ENCODE data around the gene POLR3C. TPM values are rescaled to one million over a fixed set of nuclear protein-coding genes. Genes with fewer than 3 reads are reported as not detected.

The POLR3C gene
- total and polyA plus RNA-seq, 2 donors (not counting 1 experiment from before 2014, with no cell fraction given): 36.5 to 49.3 TPM

DNA sequence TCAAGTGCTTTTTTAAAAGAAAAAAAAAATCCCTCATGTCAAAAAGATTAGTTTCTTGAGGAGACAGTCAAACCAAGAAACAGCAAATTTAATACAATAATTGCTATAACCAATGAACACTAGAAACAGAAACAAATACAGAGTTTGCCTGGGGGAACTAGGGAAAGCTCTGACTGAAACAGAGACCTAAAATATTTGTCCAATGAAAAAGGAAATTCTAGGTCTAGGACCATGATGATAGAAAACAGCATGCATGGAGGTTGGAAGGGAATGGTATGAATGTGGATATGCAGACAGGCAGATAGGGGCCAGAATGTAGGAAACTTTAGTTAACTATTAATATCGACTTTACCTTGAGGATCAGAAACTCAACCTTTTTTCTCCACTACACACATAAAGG, 31.5 kb upstream of the POLR3C start:
- H4K20me1 ChIP-seq (ENCODE audit: control insufficient read depth, insufficient read depth, low read length, poor library complexity, severe bottlenecking): peaks cover 10% of the 10 kb centered on the region
- no peak for TF ChIP-seq EZH2 (IDR thresholded peaks at IDR 0.05; ENCODE audit: borderline replicate concordance, insufficient read depth, low read depth, low read length, poor library complexity, severe bottlenecking)
- TF ChIP-seq, protein P1, sequence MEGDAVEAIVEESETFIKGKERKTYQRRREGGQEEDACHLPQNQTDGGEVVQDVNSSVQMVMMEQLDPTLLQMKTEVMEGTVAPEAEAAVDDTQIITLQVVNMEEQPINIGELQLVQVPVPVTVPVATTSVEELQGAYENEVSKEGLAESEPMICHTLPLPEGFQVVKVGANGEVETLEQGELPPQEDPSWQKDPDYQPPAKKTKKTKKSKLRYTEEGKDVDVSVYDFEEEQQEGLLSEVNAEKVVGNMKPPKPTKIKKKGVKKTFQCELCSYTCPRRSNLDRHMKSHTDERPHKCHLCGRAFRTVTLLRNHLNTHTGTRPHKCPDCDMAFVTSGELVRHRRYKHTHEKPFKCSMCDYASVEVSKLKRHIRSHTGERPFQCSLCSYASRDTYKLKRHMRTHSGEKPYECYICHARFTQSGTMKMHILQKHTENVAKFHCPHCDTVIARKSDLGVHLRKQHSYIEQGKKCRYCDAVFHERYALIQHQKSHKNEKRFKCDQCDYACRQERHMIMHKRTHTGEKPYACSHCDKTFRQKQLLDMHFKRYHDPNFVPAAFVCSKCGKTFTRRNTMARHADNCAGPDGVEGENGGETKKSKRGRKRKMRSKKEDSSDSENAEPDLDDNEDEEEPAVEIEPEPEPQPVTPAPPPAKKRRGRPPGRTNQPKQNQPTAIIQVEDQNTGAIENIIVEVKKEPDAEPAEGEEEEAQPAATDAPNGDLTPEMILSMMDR (IDR thresholded peaks at IDR 0.05): no peak
- DNase-seq (no peak), ATAC-seq (ENCODE audit: low read depth) (no peak)
- no peaks in the 10 kb centered on the region for H3K27me3 Mint-ChIP-seq
- no peak overlapping the region for H3K27ac Mint-ChIP-seq
- POLR2A ChIA-PET: no interaction called here
- H3K36me3 ChIP-seq (replicated peaks in 1 of 2; ENCODE audit: control extremely low read depth in 1 of 2, control insufficient read depth in 1 of 2, extremely low read depth in 1 of 2, insufficient read depth in 2 of 2, low read length in 1 of 2): peaks cover 0 to 14% of the 10 kb centered on the region in 2 experiments
- CTCF ChIA-PET: no interaction called here
- H3K9ac ChIP-seq (ENCODE audit: low read length): no peak overlapping the region
- no peak overlapping the region for H3K4me3 Mint-ChIP-seq
- no peak overlapping the region for H3K27ac ChIP-seq (ENCODE audit: low read length in 2 of 2)
- H3K4me2 ChIP-seq (replicated peaks; ENCODE audit: low read depth, low read length, poor library complexity, severe bottlenecking): no peak overlapping the region
- H3K4me3 ChIP-seq (ENCODE audit: control extremely low read depth in 1 of 5, extremely low read depth in 1 of 5, insufficient read depth in 1 of 5, low read depth in 2 of 5, low read length in 4 of 5): no peak overlapping the region
- H3K9me3 ChIP-seq (ENCODE audit: control extremely low read depth in 1 of 3, control insufficient read depth in 2 of 3, insufficient read depth in 1 of 3, low read length in 2 of 3): peaks cover 4 to 21% (median 18%) of the 10 kb centered on the region in 3 donors
- 100% methylated on average over 1 of the region's 1 CpG for WGBS (ENCODE audit: insufficient coverage)
- H3K27me3 ChIP-seq (replicated peaks in 1 of 4; ENCODE audit: control extremely low read depth in 1 of 4, control insufficient read depth in 3 of 4, insufficient read depth in 4 of 4, low read length in 3 of 4): no peaks in the 10 kb centered on the region
- peaks cover 8% of the 10 kb centered on the region for H3K9me3 Mint-ChIP-seq (ENCODE audit: insufficient read depth)
- no peaks in the 10 kb centered on the region for H3K4me1 Mint-ChIP-seq
- no peak overlapping the region for H2AFZ ChIP-seq (ENCODE audit: insufficient read depth, low read depth, low read length, poor library complexity, severe bottlenecking)
- H3K79me2 ChIP-seq (ENCODE audit: control insufficient read depth, insufficient read depth, low read length): peaks cover 52% of the 10 kb centered on the region
- no peaks in the 10 kb centered on the region for H3K4me1 ChIP-seq (ENCODE audit: control insufficient read depth in 2 of 2, insufficient read depth in 2 of 2, low read length in 2 of 2)
- intact Hi-C loops (cut with micrococcal nuclease): no loop called here

DNA sequence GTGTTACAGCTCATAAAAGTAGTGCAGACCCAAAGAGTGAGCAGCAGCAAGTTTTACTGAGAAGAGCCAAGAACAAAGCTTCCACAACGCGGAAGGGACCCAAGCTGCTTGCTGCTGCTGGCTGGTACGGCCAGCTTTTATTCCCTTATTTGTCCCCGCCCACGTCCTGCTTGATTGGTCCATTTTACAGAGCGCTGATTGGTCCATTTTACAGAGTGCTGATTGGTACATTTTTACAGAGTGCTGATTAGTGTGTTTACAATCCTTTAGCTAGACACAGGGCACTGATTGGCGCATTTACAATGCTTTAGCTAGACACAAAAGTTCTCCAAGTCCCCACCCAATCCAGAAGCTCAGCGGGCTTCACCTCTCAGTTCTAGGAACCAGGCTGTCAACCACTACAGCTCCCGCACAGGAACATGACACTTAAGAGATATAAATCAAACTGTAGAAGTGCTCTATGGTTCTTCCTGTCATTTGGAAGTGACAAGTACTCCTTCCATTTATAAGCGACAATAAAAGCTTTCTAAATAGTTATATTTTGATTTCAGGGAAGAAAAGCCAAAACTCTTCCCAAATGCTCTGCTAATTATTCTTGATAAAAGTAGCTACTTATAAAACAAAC, 28.6 kb upstream of the POLR3C start:
- peaks cover 2% of the 10 kb centered on the region for H3K4me1 Mint-ChIP-seq
- Histone ChIP-seq H3K27ac (ENCODE audit: low read length in 2 of 2) (no peak overlapping the region), H3K9ac (ENCODE audit: low read length) (no peak overlapping the region), H3K4me3 (ENCODE audit: control extremely low read depth in 1 of 5, extremely low read depth in 1 of 5, insufficient read depth in 1 of 5, low read depth in 2 of 5, low read length in 4 of 5) (no peak overlapping the region), H3K79me2 (ENCODE audit: control insufficient read depth, insufficient read depth, low read length) (peaks cover 67% of the 10 kb centered on the region), H3K27me3 (replicated peaks in 1 of 4; ENCODE audit: control extremely low read depth in 1 of 4, control insufficient read depth in 3 of 4, insufficient read depth in 4 of 4, low read length in 3 of 4) (no peaks in the 10 kb centered on the region), H3K9me3 (ENCODE audit: control extremely low read depth in 1 of 3, control insufficient read depth in 2 of 3, insufficient read depth in 1 of 3, low read length in 2 of 3) (peaks cover 10 to 26% (median 22%) of the 10 kb centered on the region in 3 donors), H3K4me1 (ENCODE audit: control insufficient read depth in 2 of 2, insufficient read depth in 2 of 2, low read length in 2 of 2) (no peaks in the 10 kb centered on the region), H3K36me3 (replicated peaks in 1 of 2; ENCODE audit: control extremely low read depth in 1 of 2, control insufficient read depth in 1 of 2, extremely low read depth in 1 of 2, insufficient read depth in 2 of 2, low read length in 1 of 2) (peaks cover 0 to 11% of the 10 kb centered on the region in 2 experiments), H2AFZ (ENCODE audit: insufficient read depth, low read depth, low read length, poor library complexity, severe bottlenecking) (no peak overlapping the region), H4K20me1 (ENCODE audit: control insufficient read depth, insufficient read depth, low read length, poor library complexity, severe bottlenecking) (peaks cover 10% of the 10 kb centered on the region), H3K4me2 (replicated peaks; ENCODE audit: low read depth, low read length, poor library complexity, severe bottlenecking) (no peak overlapping the region)
- no peak overlapping the region for H3K4me3 Mint-ChIP-seq
- H3K9me3 Mint-ChIP-seq (ENCODE audit: insufficient read depth): peaks cover 12% of the 10 kb centered on the region
- DNase-seq: no peak
- no peak for ATAC-seq (ENCODE audit: low read depth)
- no peak for TF ChIP-seq EZH2 (IDR thresholded peaks at IDR 0.05; ENCODE audit: borderline replicate concordance, insufficient read depth, low read depth, low read length, poor library complexity, severe bottlenecking)
- TF ChIP-seq, protein P1 (IDR thresholded peaks at IDR 0.05): no peak
- POLR2A ChIA-PET: no interaction called here
- H3K27ac Mint-ChIP-seq: no peak overlapping the region
- CTCF ChIA-PET: interaction anchor here (0.6 to 1.0 kb wide), 2 partner anchors 10 to 237 kb away, joined by 3 to 4 read pairs; no protein-coding TSS in a partner anchor
- intact Hi-C loops (cut with micrococcal nuclease): no loop called here
- 93% methylated on average over 4 of the region's 10 CpGs for WGBS (ENCODE audit: insufficient coverage)
- H3K27me3 Mint-ChIP-seq: no peaks in the 10 kb centered on the region

Measured in B cell (primary cell).